MM.1S (cell line): ENCODE results near the gene BMERB1.

Experiments
- EZH2 ChIP-seq: fragments of 300-600 bp; sonication (generic); optimal IDR thresholded peaks from 2 replicates; pipeline ENCODE3; 2017; ENCODE audit warnings: low read depth, mild to moderate bottlenecking, antibody characterized with exemption, low read length, mixed read lengths
- TF ChIP-seq, protein P1 (sequence below): fragments of 300-600 bp; sonication (generic); IDR thresholded peaks from 2 replicates; pipeline ENCODE4 v1.5.1; 2016; ENCODE audit warnings: antibody characterized with exemption, low read length, mixed read lengths

DNA sequence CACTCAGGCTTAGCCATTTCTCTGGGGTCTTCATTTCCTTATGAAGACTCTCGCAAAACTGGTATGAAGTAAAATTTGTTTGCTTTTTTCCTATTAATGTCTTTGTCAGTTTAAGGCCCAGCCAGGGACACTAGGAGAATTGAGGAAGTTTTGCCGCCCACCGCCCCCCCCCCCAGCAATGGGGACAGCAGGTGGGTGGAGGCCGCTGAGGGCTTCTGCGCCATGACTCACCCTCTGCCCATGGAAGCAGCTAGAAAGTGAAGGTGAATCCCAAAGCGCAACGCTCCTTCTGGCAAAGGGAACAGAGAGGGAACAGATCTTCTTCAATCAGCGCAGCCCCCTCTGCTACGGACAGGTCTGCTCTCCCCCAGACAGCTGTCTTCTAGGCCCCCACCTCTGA, 158.8 kb downstream of the BMERB1 start:
- TF ChIP-seq EZH2, result no peak
- TF ChIP-seq, protein P1, sequence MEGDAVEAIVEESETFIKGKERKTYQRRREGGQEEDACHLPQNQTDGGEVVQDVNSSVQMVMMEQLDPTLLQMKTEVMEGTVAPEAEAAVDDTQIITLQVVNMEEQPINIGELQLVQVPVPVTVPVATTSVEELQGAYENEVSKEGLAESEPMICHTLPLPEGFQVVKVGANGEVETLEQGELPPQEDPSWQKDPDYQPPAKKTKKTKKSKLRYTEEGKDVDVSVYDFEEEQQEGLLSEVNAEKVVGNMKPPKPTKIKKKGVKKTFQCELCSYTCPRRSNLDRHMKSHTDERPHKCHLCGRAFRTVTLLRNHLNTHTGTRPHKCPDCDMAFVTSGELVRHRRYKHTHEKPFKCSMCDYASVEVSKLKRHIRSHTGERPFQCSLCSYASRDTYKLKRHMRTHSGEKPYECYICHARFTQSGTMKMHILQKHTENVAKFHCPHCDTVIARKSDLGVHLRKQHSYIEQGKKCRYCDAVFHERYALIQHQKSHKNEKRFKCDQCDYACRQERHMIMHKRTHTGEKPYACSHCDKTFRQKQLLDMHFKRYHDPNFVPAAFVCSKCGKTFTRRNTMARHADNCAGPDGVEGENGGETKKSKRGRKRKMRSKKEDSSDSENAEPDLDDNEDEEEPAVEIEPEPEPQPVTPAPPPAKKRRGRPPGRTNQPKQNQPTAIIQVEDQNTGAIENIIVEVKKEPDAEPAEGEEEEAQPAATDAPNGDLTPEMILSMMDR, result no peak
